LoVo (cell line): ENCODE results near the gene FRAT2.

Source experiments
- DNase-seq: peaks from one replicate; pipeline ENCODE4 v3.0.0-alpha.2; 2016; ENCODE audit warnings: low spot score

The FRAT2 gene, protein sequence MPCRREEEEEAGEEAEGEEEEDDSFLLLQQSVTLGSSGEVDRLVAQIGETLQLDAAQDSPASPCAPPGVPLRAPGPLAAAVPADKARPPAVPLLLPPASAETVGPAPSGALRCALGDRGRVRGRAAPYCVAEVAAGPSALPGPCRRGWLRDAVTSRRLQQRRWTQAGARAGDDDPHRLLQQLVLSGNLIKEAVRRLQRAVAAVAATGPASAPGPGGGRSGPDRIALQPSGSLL

DNA sequence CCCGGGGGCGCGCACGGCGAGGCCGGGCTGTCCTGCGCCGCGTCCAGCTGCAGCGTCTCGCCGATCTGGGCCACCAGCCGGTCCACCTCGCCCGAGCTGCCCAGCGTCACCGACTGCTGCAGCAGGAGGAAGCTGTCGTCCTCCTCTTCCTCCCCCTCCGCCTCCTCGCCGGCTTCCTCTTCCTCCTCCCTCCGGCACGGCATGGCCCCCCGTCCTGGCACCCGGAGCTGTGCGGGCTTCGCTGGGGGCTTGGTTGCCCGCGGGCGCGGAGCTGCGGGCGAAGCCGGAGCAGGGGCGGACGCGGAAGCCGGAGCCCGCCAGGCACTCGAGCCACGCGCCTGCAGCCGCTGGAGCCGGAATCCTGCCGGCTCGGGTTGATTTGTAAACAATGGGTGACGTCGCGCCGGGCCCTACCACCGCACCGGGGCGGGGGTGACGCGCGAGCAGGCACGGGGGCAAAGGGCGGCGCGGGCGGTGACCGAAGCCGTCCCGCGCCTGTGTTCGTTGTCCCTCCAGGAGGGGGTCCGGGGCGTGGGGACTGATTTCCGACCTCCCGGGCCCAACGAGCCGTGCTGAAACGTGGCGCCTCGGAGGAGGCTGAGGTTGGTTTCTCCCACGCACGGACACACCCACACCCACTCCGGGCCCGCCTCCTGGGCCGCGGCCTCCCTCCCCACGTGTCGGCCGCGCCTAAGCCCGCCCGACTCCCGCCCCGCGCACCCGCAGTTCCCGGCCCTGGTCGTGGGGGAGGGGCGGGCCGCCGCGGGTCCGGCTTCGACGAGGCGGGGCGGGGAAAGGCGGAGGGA lies at the start of gene FRAT2:
TSS of gene FRAT2 (minus strand) at position 360 of the 806 bp plus-strand sequence. CDS start at position 203, 157 bp downstream.
- DNase-seq, result peak; percentile 91

DNA sequence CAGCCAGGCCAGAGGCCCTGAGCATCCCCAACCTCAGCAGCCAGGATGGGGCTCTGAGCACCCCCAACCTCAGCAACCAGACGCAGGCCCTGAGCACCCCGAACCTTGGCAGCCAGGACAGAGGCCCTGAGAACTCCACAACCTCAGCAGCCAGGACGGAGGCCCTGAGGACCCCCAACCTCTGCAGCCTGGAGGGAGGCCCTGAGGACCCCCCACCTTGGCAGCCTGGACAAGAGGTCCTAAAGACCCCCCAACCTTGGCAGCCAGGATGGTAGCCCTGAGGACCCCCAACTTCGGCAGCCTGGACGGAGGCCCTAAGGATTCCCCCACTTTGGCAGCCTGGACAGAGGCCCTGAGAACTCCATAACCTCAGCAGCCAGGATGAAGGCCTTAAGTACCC lies 49.6 kb upstream of the FRAT2 start:
- DNase-seq, result no peak

DNA sequence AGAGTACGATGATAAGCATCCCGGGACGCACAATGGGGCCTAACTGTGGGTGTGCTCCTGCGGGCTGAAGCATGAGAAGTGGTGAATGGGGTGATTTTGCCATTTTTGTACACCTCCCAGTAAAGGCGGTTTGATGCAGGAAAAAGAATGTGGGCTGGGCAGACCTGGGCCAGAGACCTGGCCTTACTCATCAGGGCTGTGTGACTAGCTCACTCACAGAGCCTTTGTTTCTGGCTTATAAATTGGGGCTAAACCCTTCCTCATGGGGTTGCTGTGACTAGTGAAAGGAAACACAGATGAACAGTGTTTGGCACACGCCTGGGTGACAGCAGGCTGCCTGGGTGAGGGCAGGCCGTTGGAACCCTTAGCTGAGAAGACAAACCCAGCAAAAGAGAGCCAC lies 48.6 kb upstream of the FRAT2 start:
- no peak for DNase-seq

DNA sequence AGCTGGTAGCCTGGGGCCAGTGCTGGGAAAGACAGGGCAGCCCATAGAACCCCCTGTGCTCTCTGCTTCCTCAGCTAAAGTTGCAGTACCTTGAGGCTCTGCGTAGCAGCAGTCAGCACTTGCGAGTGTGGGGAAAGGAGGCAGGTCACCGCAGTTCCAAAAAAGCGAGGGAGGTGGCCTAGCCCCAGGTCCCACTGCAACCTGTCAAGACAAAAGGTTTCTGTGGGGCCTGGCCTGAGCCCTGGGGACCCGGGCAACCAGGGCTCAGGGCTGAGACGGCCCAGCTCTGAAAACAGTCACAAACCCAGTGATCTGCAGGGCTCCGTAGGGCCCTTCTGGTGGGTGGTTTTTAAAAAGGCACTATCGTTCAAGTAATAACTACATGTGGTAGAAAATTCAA lies 47.1 kb upstream of the FRAT2 start:
- DNase-seq, result no peak

DNA sequence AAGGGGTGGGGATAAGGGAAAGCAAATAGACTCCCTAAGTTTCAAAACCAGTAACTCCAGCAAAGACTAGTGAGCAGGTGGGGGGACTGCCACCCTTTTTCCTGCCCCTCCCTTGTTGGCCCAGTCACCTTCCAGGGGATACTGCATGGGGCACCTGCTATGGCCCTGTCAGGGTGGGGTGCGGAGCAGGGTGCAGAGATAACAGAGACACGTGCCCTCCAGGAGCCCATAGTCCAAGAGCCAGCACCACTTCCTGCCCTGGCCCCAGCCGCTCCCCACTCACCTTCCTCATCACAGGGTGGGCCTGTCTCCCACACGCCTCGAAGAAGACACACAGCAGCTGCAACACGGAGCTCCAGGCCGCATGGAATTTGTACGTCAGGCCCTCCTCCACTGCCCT lies 46.0 kb upstream of the FRAT2 start:
- no peak for DNase-seq

DNA sequence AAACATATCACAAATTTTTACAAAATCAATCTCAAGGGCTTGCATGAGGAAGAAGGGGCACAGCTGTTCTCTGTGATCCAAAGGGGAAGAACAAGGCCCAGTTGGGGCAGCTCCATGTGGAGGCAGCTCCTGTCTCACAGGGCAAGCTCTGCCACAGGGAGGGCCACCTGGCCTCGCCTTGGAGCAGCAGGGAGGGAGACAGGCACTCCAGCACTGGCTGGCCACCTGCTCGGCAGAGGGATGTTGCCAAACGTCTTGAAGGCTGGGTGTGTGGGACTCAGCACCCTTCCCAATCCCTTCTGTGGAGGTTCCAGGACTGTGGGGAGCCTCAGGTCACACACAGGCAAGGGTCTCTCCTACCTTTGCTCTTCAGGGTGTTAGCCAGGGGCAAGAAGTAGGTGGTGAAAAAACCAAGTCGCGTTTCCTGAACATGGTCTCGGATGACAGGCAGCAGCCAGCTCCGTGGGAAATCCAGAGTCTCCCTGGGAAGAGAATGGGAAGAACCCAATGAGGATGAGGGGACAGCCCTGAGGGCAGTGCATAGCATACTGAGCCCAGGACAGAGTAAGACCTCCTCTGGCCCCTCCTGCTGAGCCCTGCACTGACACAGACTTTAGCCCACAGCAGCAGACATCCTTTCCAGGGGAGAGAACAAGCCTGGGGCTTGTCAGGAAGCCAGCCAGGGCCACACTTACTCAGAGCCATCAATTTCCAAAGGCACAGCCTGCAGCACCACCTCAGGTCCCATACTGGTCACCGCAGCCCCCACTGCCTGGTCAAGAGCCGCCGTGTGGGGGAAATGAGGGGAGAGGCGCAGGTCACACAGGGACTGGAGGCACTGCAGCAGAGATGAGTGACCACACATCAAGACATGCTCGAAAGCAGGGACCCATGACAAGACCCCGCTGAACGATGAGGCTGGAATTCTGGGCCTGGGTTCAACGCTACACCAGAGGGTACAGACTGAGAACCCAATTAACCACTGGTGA lies 44.7 kb upstream of the FRAT2 start:
- no peak for DNase-seq

DNA sequence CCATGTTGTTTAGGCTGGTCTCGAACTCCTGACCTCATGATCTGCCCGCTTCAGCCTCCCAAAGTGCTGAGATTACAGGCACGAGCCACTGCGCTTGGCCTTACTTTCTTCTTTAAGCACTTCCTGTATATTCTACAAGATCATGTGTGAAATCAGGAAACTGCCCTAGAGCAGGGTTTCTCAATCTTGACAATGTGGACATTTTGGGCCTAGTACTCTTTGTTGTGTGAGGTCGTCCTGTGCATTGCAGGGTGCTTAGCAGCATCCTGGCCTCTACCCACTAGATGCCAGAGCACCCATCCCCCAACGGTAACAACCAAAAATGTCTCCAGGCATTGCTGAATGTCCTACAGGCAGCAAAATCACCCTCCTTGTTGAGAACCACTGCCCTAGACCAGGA lies 41.9 kb upstream of the FRAT2 start:
- DNase-seq, result no peak

DNA sequence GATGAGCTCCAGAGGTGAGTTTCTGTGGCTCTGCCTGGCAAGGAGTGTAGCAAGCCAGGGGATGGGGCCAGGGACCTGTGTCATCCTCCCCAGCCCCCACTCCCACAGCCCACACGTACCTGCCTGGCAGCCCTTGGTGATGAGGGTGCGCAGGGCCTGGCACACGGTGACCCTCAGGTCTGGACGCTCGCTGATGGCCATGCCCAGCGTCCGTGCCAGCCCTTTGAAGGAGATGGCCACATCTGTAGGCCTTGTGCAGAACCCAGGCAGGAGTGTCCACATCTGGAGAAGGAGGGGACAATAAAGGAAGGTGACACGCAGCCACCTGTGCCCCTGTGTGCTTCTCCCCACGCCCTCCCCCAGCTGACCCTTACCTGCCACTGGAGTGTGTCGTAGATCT lies 38.9 kb upstream of the FRAT2 start:
- no peak for DNase-seq

DNA sequence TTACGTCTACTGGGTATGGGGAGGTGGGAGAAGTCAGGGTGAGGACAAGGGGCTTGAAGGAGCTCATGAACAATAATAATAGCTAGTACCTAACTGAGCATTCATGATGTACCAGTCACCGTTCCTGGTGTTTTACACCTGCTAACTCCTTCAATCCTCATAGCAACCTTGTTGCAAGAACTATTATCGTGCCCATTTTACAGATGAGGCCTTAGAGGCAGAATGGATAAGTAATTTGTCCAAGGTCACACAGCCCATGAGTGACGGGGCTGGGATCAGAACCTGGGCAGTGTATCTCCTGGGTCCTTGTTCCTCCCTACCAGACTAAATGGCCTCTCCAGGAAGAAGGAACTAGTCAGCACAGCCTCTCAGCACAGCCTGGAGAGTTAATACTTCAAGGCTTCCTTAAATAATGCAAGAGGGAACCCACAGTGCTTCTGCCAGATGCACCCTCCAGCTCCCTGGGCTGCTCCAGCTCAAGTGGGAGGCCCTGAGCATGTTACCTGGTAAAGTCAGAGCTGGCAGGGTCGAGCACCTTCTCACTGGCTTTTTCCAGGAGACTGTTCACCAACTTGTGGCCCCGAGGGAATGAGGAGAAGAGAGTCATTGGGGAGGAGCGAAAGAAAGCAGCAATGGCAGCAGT lies 37.8 kb upstream of the FRAT2 start:
- DNase-seq, result no peak

DNA sequence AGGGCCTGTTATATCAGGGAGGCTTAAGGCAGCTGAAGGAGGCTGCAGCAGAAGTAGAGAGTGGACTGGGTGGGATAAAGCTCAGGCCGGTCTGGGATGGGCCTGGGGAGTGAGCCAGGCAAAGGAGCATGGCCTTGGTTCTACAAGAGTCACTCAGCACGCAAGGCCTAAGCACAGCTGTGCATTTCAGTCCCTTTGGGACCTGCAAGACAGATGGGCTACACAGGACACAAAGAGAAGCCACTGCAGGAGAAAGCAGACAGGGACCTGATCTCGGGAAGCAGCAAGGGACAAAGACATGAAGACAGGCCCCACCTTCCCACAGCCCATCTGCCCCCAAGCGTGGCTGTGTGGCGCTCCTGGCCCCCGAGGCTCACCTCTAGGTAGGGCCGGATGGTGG lies 37.2 kb upstream of the FRAT2 start:
- DNase-seq, result no peak

DNA sequence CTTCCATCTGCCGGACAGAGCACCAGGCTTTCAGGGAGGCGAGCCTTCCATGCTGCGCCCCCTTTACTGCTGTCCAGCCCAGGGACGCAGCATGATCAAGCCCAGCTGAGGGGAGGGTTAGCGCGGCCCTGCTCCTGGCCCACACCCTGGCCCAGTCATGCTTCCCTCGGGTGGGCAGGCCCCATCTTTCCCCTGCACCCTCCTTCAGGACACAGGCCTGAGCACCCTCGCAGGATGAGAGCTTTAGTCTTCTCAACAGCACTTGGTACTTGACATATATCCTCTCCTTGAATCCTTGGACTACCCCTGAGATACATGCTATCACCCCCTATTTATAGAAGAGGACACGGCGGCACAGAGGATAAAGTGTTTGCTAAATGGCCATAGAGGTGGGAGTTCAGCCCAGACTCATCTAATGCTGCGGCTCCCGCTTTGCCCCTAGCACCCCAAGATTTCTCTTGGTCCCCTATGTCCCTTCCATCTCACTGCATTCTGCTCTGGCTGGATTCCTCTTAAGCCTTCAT lies 32.7 kb upstream of the FRAT2 start:
- no peak for DNase-seq

DNA sequence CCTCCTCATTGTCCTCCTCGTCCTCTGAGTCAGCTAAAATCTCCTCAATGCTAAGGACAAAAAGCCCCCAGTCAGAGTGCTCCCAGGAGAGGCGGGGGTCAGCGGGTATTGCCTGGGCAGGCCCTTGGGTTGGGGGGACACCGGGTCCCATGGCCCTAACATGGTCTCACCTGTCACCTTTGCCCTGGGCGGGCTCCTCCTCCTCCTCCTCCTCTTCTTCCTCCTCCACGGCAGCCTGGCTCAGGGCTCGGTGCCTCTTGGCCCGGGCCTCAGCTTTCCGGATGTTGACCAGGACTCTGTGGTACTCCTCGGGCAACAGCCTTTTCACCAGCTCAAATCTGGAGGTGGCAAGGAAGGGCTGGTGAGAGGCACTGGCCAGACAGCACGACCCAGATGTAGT lies 32.0 kb upstream of the FRAT2 start:
- no peak for DNase-seq

DNA sequence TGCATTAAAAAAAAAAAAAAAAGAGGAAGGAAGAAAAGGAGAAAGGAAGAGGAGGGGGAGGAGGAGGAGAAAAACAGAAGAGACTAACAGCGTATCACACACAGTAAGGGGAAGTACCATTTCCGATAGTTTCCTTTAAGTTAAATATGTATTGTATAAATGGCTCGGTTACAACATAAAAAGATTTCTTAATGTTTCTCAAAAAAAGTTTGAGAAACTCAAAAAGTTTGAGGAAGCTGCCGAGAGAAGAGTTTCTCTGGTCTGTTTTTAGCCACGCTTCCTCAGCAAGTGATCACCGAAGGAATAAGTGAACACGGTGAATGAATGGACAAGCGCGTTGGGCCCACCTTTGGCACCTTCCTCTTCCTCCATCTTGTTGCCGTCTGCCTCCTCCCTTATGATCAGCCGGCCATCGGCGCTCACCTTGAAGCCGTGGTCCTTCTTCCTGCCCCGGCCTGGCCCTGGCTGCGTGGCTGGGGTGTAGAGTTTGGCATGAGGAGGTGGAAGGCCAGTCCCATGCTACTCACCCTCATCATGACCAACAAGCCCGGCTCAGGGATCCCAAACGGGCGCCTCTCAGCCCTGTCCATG lies 31.3 kb upstream of the FRAT2 start:
- DNase-seq, result no peak

DNA sequence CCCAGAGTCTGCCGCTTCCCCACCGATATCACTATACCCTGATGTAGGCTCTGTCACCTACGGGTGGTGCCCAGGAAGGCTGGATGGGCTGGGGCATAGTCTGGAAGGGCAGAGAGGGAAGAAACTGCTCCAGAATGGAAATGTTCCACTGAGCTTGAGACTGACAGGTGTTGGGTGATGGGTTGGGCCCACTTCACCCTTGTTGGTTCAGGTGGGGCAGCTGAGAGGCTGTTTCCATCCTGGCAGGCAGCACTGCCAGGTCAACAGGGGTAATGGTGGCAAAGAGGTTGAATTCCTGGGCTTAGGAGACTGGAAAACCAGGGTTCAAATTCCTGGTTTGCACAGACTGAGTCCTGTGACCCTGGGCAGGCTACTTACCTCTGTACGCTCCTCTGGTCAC lies 28.5 kb upstream of the FRAT2 start:
- DNase-seq, result no peak

DNA sequence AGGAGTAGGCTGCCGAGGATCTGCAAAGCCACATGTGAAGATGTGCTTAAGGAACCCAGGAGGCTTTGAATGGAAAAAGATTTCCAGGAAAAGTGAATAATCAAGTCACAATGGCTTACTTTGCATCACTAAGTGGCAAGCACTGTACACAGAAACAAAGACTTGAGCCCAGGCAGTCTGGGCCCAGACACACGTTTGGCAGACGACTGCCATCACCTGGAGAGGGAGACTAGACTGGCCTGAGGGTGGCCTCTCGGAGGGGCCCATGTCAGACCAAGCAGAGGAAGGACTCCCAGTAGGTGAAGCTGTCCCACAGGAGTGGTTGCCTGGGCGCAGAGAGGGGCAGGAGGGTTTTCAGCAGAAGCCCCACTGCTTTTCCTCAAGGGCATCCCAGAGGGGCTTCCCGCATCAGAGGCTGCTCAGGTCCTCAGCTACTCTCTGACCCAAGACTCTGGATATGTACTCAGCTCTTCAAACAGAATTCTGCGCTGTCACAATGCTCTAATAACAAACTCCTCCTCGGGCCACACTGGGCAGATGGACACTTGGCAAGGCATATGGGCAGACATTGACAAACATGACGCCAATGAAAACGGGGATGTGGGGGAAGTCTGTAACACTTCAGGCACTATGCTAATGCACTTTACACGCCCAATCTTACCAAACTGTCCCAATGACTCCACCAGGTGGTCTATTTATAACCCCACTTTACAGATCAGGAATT lies 27.9 kb upstream of the FRAT2 start:
- no peak for DNase-seq

DNA sequence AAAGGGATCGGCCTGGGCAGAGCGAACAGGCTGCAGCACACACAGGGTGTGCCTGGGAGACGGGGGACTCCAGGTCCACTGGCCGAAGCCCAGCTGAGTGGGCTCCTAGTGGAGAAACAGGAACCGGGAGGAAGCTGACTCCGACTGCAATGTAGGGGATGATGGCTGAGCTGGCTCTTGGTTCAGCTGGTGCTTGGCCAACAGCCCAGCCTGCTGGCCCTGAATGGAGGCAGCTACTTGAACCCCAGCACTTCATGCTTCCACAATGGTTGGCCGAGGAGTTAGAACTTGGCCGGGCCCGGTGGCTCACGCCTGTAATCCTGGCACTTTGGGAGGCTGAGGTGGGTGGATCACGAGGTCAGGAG lies 27.0 kb upstream of the FRAT2 start:
- no peak for DNase-seq

DNA sequence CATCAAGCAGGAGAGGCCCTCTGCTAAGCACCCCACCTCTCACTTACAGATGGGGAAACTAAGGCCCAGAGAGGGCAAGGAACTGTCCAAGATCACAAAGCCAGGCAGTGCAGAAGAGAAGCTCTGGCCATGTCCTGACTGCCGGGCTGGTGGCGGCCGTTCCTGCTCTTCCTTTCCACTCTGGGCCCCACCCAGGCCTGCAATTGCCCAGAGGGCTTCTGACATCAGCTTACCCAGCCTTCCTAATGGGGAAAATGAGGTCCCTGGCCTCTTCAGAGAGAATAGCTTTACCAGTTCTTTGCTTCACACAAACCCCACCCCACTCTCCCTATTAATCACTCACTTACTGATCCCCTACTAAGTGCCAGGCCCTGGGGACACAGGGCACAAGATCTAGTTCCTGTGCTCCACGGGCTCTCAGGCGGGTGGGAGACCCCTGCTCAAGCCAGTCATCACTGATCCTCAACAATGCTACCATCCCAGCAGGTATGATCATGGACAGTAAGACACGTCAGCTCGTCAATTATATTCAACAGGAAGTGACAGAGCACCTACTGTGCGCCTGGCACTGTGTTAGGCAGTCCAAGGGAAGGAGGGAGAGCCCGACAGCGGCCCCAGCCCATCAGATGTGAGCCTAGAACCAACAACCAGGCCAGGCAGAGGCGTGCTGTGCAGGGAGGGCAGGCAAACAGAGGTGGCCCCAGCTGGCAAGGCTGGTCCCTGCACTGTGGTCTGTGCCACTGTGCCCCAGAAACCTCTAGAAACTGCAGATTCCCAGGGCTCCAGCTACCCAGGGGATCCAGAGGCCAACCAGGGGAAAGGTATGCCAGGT lies 26.4 kb upstream of the FRAT2 start:
- no peak for DNase-seq

DNA sequence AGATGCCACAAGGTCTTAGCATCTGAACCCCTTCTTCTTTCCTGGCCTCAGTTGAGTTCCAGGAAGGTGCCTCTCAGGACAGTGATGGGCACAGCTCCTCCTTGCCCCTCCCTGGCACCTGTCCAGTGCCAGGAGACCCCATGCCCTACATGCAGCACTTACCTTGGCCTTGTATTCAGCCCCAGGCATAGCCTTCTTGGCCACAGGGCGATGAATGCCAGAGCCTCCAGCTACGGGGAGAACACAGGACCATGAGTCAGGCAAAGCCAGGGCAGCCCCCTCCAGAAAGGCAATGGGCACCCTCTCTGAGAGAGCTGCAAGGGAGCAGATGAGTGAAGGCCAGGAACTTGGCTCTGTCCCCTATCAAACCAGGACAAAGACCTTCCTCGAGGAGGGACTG lies 24.3 kb upstream of the FRAT2 start:
- DNase-seq, result no peak

DNA sequence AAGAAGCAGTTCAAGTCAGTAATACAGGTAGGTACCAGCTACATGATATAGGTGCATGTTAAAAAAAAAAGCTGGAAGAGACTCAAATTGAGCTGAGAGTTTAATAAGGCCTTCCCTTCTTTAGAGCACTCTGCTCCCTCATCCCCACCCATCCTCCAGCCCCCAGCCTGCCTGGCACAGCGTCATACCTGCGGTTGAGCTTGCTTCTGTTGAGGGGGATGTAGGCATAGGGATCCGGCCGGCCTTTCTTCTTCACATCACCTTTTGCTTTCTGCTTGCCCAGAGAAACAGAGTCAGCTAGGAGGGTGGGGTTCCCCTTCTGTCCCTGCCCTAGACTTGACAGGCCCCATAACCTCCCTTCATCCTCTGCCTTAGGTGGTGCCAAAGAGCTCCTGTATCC lies 23.8 kb upstream of the FRAT2 start:
- DNase-seq, result no peak

DNA sequence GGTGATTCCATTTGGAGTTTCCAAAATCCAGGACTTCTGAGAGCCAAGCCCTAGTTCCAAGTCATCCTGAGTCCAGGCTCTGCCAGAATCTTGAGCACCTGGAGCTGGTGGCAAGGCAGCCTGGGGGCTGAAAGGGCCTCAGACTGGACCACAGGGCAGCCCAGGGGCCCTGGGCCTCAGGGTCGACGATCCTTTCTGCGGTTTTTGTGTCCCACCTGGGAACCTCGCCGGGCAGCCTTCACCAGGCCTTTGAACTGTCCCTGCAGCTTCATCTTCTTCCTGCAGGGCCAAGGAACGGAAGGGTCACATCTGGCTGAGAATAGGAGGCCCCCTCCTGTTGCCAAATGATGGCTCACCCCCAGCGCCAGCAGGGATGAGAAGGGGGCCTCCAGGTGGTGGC lies 22.4 kb upstream of the FRAT2 start:
- no peak for DNase-seq
